A549 (cell line): Measurements from ENCODE around the gene THPO. TPM values are rescaled to one million over a fixed set of nuclear protein-coding genes. Genes with fewer than 3 reads are reported as not detected.

Experiments used
- ATAC-seq, 2 experiments: fragments of 200-7000 bp in 1 of 2; fragments of >200 bp in 1 of 2; cut with Nextera tagmentation in 1 of 2; cut with Tn5 transposase in 1 of 2; 3 replicates each; pipeline versions ENCODE4 v1.8.0 to v1.9.1; 2018 to 2020; ENCODE audit warnings: mild to moderate bottlenecking in 1 of 2, moderate library complexity in 1 of 2
- CTCF ChIA-PET: fragments of 300-600 bp; sonication (Branson Sonifier 250); formaldehyde crosslinking; extraction: SDS; loops from one replicate; lab custom pipeline; 2021; ENCODE audit warnings: antibody characterized with exemption, inconsistent platforms; lab: Yijun Ruan, JAX
- POLR2A ChIA-PET: fragments of 350-600 bp; formaldehyde crosslinking; extraction: SDS; loops from one replicate; lab custom pipeline; 2021; ENCODE audit warnings: antibody characterized with exemption, inconsistent platforms; lab: Yijun Ruan, JAX
- DNase-seq, 2 experiments: peaks; one replicate each; pipeline versions ENCODE4 v3.0.0 to v3.0.0-alpha.2; 2011 to 2016; ENCODE audit warnings: low read depth in 1 of 2, low spot score in 1 of 2
- FAIRE-seq: peaks from 2 replicates; lab custom pipeline; 2011; peaks lifted over from hg19 to GRCh38; lab: Jason Lieb, UNC
- H3K27ac ChIP-seq, 2 experiments: fragments of >200 bp; sonication (Bioruptor Twin); formaldehyde crosslinking; 3 replicates each; pipeline ENCODE4 v1.5.1; 2016 to 2017
- H3K4me1 ChIP-seq: fragments of >200 bp; sonication (Bioruptor Twin); formaldehyde crosslinking; 3 replicates; pipeline ENCODE4 v1.6.1; 2016
- H3K4me2 ChIP-seq: fragments of >200 bp; sonication (Bioruptor Twin); formaldehyde crosslinking; 3 replicates; pipeline ENCODE4 v1.6.1; 2016
- H3K4me3 ChIP-seq: fragments of >200 bp; sonication (Bioruptor Twin); formaldehyde crosslinking; 3 replicates; pipeline ENCODE4 v1.5.1; 2016
- H3K9me3 ChIP-seq: fragments of >200 bp; sonication (Bioruptor Twin); formaldehyde crosslinking; 3 replicates; pipeline ENCODE4 v1.6.1; 2016
- BCL3 ChIP-seq: fragments of >200 bp; sonication (Bioruptor Twin); formaldehyde crosslinking; IDR thresholded peaks from 3 replicates; pipeline ENCODE4 v1.6.1; 2016
- CBX8 ChIP-seq: fragments of 200-600 bp; sonication (generic); IDR thresholded peaks from 2 replicates; pipeline ENCODE4 v1.6.1; 2016
- CEBPB ChIP-seq, 2 experiments: fragments of >200 bp in 1 of 2; sonication (Bioruptor Twin) in 1 of 2; formaldehyde crosslinking in 1 of 2; IDR thresholded peaks; 2 replicates each; pipeline ENCODE4 v1.6.1; 2012 to 2016
- CHD4 ChIP-seq: fragments of 200-600 bp; sonication (generic); IDR thresholded peaks from 2 replicates; pipeline ENCODE4 v1.6.1; 2016; ENCODE audit warnings: antibody characterized with exemption, mild to moderate bottlenecking, borderline replicate concordance
- ESRRA ChIP-seq: fragments of 150-350 bp; IDR thresholded peaks from 2 replicates; pipeline ENCODE4 v1.6.1; 2014; ENCODE audit warnings: mild to moderate bottlenecking, low read length, borderline replicate concordance
- GATA3 ChIP-seq: IDR thresholded peaks from 2 replicates; pipeline ENCODE4 v1.6.1; 2012; ENCODE audit warnings: borderline replicate concordance
- HDAC2 ChIP-seq: fragments of 200-600 bp; sonication (generic); IDR thresholded peaks from 2 replicates; pipeline ENCODE4 v1.6.1; 2016
- KDM5A ChIP-seq: fragments of 200-600 bp; sonication (generic); IDR thresholded peaks from 2 replicates; pipeline ENCODE4 v1.6.1; 2016; ENCODE audit warnings: antibody characterized with exemption, mild to moderate bottlenecking
- MAFK ChIP-seq: fragments of 450-650 bp; IDR thresholded peaks from 2 replicates; pipeline ENCODE4 v1.6.1; 2014; ENCODE audit not compliant: partially characterized antibody
- MYC ChIP-seq: IDR thresholded peaks from 2 replicates; pipeline ENCODE4 v1.6.1; 2012; ENCODE audit warnings: mild to moderate bottlenecking, inconsistent platforms, low read length, improper control_type of control experiment, borderline replicate concordance
- NFE2L2 ChIP-seq: fragments of 150-350 bp; conservative IDR thresholded peaks from 2 replicates; pipeline ENCODE4 v1.6.1; 2014; ENCODE audit warnings: low read length
- REST ChIP-seq: fragments of 200-600 bp; sonication (generic); IDR thresholded peaks from 2 replicates; pipeline ENCODE4 v1.6.1; 2016; ENCODE audit warnings: antibody characterized with exemption, mild to moderate bottlenecking, moderate library complexity
- SREBF2 ChIP-seq: fragments of 450-650 bp; IDR thresholded peaks from 2 replicates; pipeline ENCODE4 v1.6.1; 2014; ENCODE audit warnings: mild to moderate bottlenecking, moderate library complexity
- ZFP36 ChIP-seq: fragments of 450-650 bp; IDR thresholded peaks from 2 replicates; pipeline ENCODE4 v1.6.1; 2014; ENCODE audit warnings: borderline replicate concordance; ENCODE audit not compliant: partially characterized antibody
- ZSCAN20 ChIP-seq: fragments of 250-450 bp; sonication (Bioruptor Pico); IDR thresholded peaks from 2 replicates; pipeline ENCODE4 v1.8.0; 2022; ENCODE audit warnings: mild to moderate bottlenecking, moderate library complexity
- WGBS: methylation state at CpG from one replicate; pipeline ENCODE4 v1.1.6; 2017; ENCODE audit errors: missing lambda C conversion rate; 5-methylcytosine and 5-hydroxymethylcytosine counted together
- polyA plus RNA-seq, 4 experiments: library from polyadenylated mRNA; depleted of rRNA in 3 of 4; stranded (reverse); fragments of >200 nt; fragmentation: RNase III in 1 of 4; extraction: RNeasy Plus Mini Kit Qiagen cat#74134 plus additional on column Dnase treatment in 1 of 4; gene quantifications; 2 replicates in 3 of 4; 3 replicates in 1 of 4; pipeline ENCODE4 v1.2.3, GENCODE V29; 2011 to 2017
- TF ChIP-seq, protein P1 (sequence below): fragments of >200 bp; sonication (Bioruptor Twin); formaldehyde crosslinking; IDR thresholded peaks from 2 replicates; pipeline ENCODE4 v1.6.1; 2016
- TF ChIP-seq, protein P2 (sequence below): IDR thresholded peaks from 2 replicates; pipeline ENCODE4 v1.6.1; 2012

THPO gene
- polyA plus RNA-seq, 2 of the 4 experiments (the other 2 are of a cell fraction) = 0.06 TPM; not detected in 1

DNA sequence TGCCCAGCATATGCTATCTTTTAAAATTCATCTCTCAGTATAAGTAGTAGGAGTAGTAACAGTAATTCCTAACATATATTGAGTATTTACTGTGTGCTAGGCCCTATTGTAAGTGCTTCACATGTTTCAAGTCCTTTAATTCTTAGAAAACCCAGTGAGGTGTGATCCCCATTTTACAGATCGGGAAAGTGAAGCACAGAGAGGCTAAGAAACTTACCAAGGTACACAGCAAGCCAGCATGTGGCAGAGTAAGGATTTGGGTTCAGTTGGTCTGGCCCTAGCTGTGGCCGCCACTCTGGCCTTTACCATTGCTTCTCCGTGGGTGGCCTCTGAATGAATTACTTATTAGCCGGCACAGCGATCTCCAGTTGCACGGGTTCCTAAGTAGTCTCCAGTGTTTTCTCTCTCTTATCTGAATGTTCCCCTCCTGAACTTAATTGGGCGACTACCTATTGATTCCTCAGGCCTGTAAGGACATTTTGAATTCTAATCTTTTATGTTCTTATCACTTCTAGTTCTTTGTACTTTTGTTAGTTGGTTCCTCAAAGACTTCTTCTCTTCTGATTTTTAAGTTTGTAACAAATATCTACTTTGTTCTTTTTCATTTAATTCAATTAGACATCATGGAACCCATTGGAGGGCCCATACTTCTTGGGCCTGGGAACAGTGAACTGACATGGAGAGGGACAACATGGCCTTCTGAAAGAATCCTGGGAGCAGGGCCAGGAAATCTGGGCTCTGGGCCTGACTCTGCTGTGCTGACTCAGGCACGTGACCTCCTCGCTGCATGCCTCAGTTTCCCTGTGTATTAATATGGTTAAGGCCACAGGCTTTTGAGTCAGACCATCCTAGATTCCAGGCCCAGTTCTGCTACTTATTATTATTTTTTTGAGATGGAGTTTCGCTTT, 28.2 kb downstream of the THPO start:
- CTCF ChIA-PET = interaction anchor here (1.7 to 2.2 kb wide), 2 partner anchors 12 to 191 kb away, joined by 5 to 9 read pairs; partner anchors contain the start of gene FAM131A
- FAIRE-seq (no peak), DNase-seq (no peak), ATAC-seq (no peak)
- Histone ChIP-seq H3K27ac (no peak overlapping the region), H3K4me3 (no peak overlapping the region), H3K4me2 (no peak overlapping the region), H3K4me1 (peaks cover 8% of the 10 kb centered on the region; the same call in 2 of the 3 replicates), H3K9me3 (no peaks in the 10 kb centered on the region)
- POLR2A ChIA-PET = no interaction called here
- TF ChIP-seq ZFP36 = no peak
- TF ChIP-seq, protein P1, sequence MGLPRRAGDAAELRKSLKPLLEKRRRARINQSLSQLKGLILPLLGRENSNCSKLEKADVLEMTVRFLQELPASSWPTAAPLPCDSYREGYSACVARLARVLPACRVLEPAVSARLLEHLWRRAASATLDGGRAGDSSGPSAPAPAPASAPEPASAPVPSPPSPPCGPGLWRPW = no peak
- TF ChIP-seq KDM5A = no peak
- TF ChIP-seq HDAC2 = no peak
- TF ChIP-seq MAFK = no peak
- TF ChIP-seq ESRRA = no peak
- TF ChIP-seq CBX8 = no peak
- no peak for TF ChIP-seq CEBPB (IDR thresholded peaks at IDR 0.05)
- TF ChIP-seq SREBF2 = no peak
- TF ChIP-seq MYC = no peak
- no peak for TF ChIP-seq NFE2L2
- TF ChIP-seq, protein P2, sequence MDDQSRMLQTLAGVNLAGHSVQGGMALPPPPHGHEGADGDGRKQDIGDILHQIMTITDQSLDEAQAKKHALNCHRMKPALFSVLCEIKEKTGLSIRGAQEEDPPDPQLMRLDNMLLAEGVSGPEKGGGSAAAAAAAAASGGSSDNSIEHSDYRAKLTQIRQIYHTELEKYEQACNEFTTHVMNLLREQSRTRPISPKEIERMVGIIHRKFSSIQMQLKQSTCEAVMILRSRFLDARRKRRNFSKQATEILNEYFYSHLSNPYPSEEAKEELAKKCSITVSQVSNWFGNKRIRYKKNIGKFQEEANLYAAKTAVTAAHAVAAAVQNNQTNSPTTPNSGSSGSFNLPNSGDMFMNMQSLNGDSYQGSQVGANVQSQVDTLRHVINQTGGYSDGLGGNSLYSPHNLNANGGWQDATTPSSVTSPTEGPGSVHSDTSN = no peak
- 81% methylated on average over 10 of the region's 10 CpGs for WGBS

DNA sequence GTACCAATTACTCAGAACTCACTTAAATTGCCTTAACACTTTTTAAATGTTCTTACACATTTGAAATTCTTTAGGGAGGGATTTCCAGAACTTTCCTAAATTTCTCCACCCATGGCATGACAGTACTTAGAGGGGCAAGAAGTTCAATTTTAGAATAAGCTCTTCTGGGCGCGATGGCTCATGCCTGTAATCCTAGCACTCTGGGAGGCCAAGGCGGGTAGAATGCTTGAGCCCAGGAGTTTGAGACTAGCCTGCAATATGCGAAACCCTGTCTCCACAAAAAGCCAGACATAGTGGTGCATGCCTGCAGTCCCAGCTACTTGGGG, 30.0 kb downstream of the THPO start:
- Histone ChIP-seq H3K4me2 (no peak overlapping the region), H3K4me3 (no peak overlapping the region), H3K4me1 (peaks cover 8% of the 10 kb centered on the region; the same call in 2 of the 3 replicates), H3K27ac (no peak overlapping the region), H3K9me3 (no peaks in the 10 kb centered on the region)
- WGBS = 85% methylated on average over 4 of the region's 4 CpGs
- FAIRE-seq = no peak
- POLR2A ChIA-PET = no interaction called here
- no peak for DNase-seq
- ATAC-seq = no peak
- CTCF ChIA-PET = interaction anchor here (0.6 to 2.2 kb wide), 6 partner anchors 10 to 452 kb away, joined by 3 to 9 read pairs (median 4); partner anchors contain the start of gene FAM131A
- no peak for TF ChIP-seq ZSCAN20 (CRISPR knock-in tag)
- no peak for TF ChIP-seq BCL3
- no peak for TF ChIP-seq REST
- no peak for TF ChIP-seq GATA3
- TF ChIP-seq CHD4 = no peak
